ENCODE results near the gene MAP3K10.

MAP3K10 gene

GRCh38 chr19:40200341-40201099 is 9.3 kb downstream of the MAP3K10 start (continued):
- TF ChIP-seq, protein P1, sequence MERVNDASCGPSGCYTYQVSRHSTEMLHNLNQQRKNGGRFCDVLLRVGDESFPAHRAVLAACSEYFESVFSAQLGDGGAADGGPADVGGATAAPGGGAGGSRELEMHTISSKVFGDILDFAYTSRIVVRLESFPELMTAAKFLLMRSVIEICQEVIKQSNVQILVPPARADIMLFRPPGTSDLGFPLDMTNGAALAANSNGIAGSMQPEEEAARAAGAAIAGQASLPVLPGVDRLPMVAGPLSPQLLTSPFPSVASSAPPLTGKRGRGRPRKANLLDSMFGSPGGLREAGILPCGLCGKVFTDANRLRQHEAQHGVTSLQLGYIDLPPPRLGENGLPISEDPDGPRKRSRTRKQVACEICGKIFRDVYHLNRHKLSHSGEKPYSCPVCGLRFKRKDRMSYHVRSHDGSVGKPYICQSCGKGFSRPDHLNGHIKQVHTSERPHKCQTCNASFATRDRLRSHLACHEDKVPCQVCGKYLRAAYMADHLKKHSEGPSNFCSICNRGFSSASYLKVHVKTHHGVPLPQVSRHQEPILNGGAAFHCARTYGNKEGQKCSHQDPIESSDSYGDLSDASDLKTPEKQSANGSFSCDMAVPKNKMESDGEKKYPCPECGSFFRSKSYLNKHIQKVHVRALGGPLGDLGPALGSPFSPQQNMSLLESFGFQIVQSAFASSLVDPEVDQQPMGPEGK (tag by site-specific recombination; IDR thresholded peaks at IDR 0.05): no peak
- no peak for TF ChIP-seq REST (tag by site-specific recombination; IDR thresholded peaks at IDR 0.05)
- TF ChIP-seq WT1 (tag by site-specific recombination; IDR thresholded peaks at IDR 0.05): no peak
- TF ChIP-seq ZNF76 (tag by site-specific recombination; IDR thresholded peaks at IDR 0.05; ENCODE audit: borderline replicate concordance, low read depth): no peak
- TF ChIP-seq ZNF830 (tag by site-specific recombination; IDR thresholded peaks at IDR 0.05; ENCODE audit: low read depth): no peak
- TF ChIP-seq, protein P2, sequence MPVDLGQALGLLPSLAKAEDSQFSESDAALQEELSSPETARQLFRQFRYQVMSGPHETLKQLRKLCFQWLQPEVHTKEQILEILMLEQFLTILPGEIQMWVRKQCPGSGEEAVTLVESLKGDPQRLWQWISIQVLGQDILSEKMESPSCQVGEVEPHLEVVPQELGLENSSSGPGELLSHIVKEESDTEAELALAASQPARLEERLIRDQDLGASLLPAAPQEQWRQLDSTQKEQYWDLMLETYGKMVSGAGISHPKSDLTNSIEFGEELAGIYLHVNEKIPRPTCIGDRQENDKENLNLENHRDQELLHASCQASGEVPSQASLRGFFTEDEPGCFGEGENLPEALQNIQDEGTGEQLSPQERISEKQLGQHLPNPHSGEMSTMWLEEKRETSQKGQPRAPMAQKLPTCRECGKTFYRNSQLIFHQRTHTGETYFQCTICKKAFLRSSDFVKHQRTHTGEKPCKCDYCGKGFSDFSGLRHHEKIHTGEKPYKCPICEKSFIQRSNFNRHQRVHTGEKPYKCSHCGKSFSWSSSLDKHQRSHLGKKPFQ (tag by site-specific recombination; IDR thresholded peaks at IDR 0.05): no peak
- TF ChIP-seq ZNF140 (tag by site-specific recombination; IDR thresholded peaks at IDR 0.05): no peak
- no peak for TF ChIP-seq ZNF280D (tag by site-specific recombination; IDR thresholded peaks at IDR 0.05)
- TF ChIP-seq, protein P3, sequence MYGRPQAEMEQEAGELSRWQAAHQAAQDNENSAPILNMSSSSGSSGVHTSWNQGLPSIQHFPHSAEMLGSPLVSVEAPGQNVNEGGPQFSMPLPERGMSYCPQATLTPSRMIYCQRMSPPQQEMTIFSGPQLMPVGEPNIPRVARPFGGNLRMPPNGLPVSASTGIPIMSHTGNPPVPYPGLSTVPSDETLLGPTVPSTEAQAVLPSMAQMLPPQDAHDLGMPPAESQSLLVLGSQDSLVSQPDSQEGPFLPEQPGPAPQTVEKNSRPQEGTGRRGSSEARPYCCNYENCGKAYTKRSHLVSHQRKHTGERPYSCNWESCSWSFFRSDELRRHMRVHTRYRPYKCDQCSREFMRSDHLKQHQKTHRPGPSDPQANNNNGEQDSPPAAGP (tag by site-specific recombination; IDR thresholded peaks at IDR 0.05): 0 out of 2 replicates have a peak, but pooled peaks have one; percentile 29
- no peak for TF ChIP-seq GLI4 (tag by site-specific recombination; IDR thresholded peaks at IDR 0.05)
- TF ChIP-seq MZF1 (tag by site-specific recombination; IDR thresholded peaks at IDR 0.05; ENCODE audit: borderline replicate concordance): no peak
- TF ChIP-seq ZNF223 (tag by site-specific recombination; IDR thresholded peaks at IDR 0.05): no peak
- no peak for TF ChIP-seq REPIN1 (tag by site-specific recombination; IDR thresholded peaks at IDR 0.05; ENCODE audit: low read depth)
- no peak for TF ChIP-seq ZSCAN4 (tag by site-specific recombination; IDR thresholded peaks at IDR 0.05)
- TF ChIP-seq ZNF362 (tag by site-specific recombination; IDR thresholded peaks at IDR 0.05): peak; percentile 52; the same call in 1 of the 2 replicates
